GM19193 (cell line): ENCODE results near the gene ACAP3.

ENCODE experiments used
- POLR2A ChIP-seq: IDR thresholded peaks from 4 replicates; pipeline ENCODE4 v1.6.1; 2011; ENCODE audit not compliant: insufficient read depth, insufficient read length; ENCODE audit errors: extremely low read depth

The ACAP3 gene

GRCh38 chr1:1262758-1263157 lies 45.0 kb downstream of the ACAP3 start:
- TF ChIP-seq POLR2A = no peak

GRCh38 chr1:1262071-1262470 lies 45.7 kb downstream of the ACAP3 start:
- no peak for TF ChIP-seq POLR2A

GRCh38 chr1:1260843-1261560 lies 46.7 kb downstream of the ACAP3 start:
- TF ChIP-seq POLR2A = peak; percentile 25

- TF ChIP-seq POLR2A = no peak
Observed at GRCh38 chr1:1259951-1260600, 47.7 kb downstream of the ACAP3 start.

GRCh38 chr1:1259540-1259939 lies 48.2 kb downstream of the ACAP3 start:
- TF ChIP-seq POLR2A = no peak

- no peak for TF ChIP-seq POLR2A
Observed at GRCh38 chr1:1259119-1259488, 48.6 kb downstream of the ACAP3 start.

GRCh38 chr1:1256956-1257871 lies 50.5 kb downstream of the ACAP3 start:
- TF ChIP-seq POLR2A = no peak

- TF ChIP-seq POLR2A = no peak
Observed at GRCh38 chr1:1255611-1256010, 52.1 kb downstream of the ACAP3 start.

GRCh38 chr1:1255078-1255477 lies 52.7 kb downstream of the ACAP3 start:
- TF ChIP-seq POLR2A = no peak

- TF ChIP-seq POLR2A = no peak
Observed at GRCh38 chr1:1254667-1254998, 53.1 kb downstream of the ACAP3 start.

- TF ChIP-seq POLR2A = no peak
Observed at GRCh38 chr1:1253972-1254666, 53.6 kb downstream of the ACAP3 start.

- no peak for TF ChIP-seq POLR2A
Observed at GRCh38 chr1:1253314-1253713, 54.4 kb downstream of the ACAP3 start.

GRCh38 chr1:1250786-1251284 lies 56.9 kb downstream of the ACAP3 start:
- no peak for TF ChIP-seq POLR2A

GRCh38 chr1:1247341-1247913 lies 60.3 kb downstream of the ACAP3 start:
- no peak for TF ChIP-seq POLR2A
